ENCODE results near the gene TCF25. TPM values are rescaled to one million over a fixed set of nuclear protein-coding genes. Genes with fewer than 3 reads are reported as not detected.
A peak's percentile ranks its signal among the peaks of the same experiment; 100 is the strongest.
"Not testable (repeated sequence)": the region's sequence is repeated elsewhere in the genome, so short reads cannot be mapped to it uniquely, and the experiment has no call there.

TCF25 gene
- total RNA-seq, 4 donors from 2014 or later = 60.3 to 221 (median 126) TPM

GRCh38 chr16:89913408-89914387 lies 40.3 kb downstream of the TCF25 start:
- H3K9me3 ChIP-seq = no peaks in the 10 kb centered on the region
- DNase-seq = no peak
- intact Hi-C loops (cut with DNase I; ENCODE audit: low total_unique reads) = no loop called here
- no peak for TF ChIP-seq POLR2A (IDR thresholded peaks at IDR 0.05)
- TF ChIP-seq, protein P1, sequence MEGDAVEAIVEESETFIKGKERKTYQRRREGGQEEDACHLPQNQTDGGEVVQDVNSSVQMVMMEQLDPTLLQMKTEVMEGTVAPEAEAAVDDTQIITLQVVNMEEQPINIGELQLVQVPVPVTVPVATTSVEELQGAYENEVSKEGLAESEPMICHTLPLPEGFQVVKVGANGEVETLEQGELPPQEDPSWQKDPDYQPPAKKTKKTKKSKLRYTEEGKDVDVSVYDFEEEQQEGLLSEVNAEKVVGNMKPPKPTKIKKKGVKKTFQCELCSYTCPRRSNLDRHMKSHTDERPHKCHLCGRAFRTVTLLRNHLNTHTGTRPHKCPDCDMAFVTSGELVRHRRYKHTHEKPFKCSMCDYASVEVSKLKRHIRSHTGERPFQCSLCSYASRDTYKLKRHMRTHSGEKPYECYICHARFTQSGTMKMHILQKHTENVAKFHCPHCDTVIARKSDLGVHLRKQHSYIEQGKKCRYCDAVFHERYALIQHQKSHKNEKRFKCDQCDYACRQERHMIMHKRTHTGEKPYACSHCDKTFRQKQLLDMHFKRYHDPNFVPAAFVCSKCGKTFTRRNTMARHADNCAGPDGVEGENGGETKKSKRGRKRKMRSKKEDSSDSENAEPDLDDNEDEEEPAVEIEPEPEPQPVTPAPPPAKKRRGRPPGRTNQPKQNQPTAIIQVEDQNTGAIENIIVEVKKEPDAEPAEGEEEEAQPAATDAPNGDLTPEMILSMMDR (IDR thresholded peaks at IDR 0.05) = no peak
- H3K4me1 ChIP-seq = peaks cover 3 to 9% of the 10 kb centered on the region in 2 donors
- H3K27me3 ChIP-seq = no peaks in the 10 kb centered on the region
- H3K36me3 ChIP-seq = no peaks in the 10 kb centered on the region
- no peak overlapping the region for H3K4me3 ChIP-seq
- H3K27ac ChIP-seq = no peak overlapping the region

DNA sequence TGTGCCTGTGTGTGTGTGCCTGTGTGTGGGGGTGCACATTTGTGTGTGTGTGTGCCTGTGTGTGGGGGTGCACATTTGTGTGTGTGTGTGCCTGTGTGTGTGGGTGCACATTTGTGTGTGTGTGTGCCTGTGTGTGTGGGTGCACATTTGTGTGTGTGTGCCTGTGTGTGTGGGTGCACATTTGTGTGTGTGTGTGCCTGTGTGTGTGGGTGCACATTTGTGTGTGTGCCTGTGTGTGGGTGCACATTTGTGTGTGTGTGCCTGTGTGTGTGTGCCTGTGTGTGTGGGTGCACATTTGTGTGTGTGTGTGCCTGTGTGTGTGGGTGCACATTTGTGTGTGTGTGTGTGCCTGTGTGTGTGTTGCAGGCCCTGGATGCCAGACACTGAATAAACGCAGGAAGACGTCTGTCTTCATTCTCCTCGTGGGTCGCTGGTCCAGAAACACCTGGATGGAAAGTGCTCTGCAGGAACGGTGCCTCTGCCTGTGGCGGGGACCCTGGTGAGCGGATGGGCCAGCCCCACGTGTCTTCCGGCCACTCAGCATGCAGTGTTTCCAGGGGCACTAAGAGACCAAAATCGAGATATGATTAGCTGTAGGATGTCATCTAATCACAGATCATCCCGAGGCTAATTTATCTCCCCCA lies 41.4 kb downstream of the TCF25 start:
- H3K36me3 ChIP-seq; intact Hi-C loops (cut with DNase I; ENCODE audit: low total_unique reads): not testable (repeated sequence)
- peaks cover 3 to 12% of the 10 kb centered on the region in 2 donors for H3K4me1 ChIP-seq

DNA sequence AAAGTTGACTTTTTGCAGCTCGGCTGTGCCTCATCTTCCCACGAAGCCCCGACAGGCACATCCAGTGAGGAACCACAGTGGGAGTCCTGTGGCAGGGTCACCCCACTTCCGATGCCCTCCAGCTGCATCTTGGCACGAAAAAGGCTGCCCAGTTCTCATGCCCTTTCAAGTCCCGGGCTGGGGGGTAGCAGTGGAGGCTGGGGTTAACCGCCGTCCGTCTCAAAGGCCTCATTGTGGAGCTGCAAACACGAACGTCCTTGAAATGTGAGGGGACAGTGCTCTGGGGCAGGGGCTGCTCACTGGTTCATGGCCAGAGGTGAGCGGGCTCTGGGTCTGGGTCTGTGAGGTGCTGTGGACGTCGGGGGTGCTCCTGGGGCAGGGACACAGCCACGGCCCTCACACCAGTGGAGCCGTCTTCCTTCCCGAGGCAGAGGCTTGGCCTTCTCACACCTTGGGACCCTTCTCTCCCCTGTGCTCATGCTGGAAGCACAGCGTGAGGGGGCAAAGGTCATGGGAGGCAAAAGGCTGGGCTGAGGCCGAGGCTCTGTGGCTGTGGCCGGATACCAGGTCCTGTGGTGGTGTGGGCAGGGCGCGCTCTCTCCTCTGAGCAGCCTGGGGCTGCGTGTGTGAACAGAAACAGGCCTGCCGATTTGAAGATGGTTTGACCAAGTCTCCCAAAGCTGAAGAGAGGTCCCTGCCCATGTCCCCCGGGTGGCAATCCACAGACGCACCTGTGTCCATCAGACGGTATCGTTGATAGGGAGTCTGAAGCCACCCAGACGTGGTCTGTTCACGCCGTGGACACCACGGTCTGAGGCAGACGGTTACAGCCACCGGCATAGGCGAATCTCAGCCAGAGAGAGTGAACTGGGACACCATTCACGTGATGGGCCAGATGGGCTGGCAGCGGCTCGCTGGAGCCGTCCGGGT lies 42.2 kb downstream of the TCF25 start:
- Histone ChIP-seq H3K9me3 (no peaks in the 10 kb centered on the region), H3K27ac (no peak overlapping the region), H3K27me3 (no peaks in the 10 kb centered on the region), H3K4me3 (no peak overlapping the region), H3K4me1 (peaks cover 3 to 12% of the 10 kb centered on the region in 2 donors), H3K36me3 (no peaks in the 10 kb centered on the region)
- no peak for DNase-seq
- TF ChIP-seq, protein P1 (IDR thresholded peaks at IDR 0.05) = no peak
- intact Hi-C loops (cut with DNase I; ENCODE audit: low total_unique reads) = no loop called here

More for the DNA sequence above, 41.4 kb downstream of the TCF25 start:
- not testable (repeated sequence) for H3K9me3 ChIP-seq, DNase-seq, H3K4me3 ChIP-seq, H3K27ac ChIP-seq, H3K27me3 ChIP-seq

DNA sequence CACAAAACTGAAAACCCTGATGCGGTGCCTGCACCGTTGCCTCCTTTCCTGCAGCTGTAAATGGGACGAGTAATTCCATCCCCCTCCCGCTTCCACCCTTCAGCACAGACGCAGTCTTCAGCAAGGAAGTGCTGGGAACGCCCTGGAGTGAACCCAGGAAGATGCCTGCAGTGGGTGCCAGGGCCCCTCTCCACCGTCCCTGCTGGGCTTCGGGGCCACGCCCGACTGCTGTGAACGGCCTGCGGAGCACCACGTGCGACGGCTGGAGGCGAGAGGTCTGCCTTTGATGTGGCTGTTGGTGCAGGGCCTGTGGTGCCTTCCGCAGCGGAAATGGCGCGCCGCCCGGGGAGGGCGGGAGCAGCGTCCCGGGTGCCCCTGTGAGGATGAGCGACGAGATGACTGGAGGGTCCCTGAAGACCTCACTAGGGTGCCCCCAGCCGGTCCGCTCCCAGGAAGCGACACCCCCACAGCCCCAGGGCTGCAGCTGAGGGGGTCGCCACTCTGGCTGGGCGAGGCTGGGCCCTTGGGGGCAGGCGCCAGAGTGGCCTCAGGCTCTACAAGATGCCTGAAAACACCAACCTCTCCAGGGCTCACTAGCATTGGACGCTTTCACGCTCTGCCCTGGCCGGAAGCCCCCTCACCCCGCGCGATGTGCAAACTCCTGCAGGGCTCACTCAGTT lies 44.5 kb downstream of the TCF25 start:
- peak; percentile 56 to 60 for DNase-seq
- H3K36me3 ChIP-seq = no peaks in the 10 kb centered on the region
- peaks cover 3 to 24% of the 10 kb centered on the region in 2 donors for H3K4me1 ChIP-seq
- peak overlapping the region; percentile 15 to 26 for H3K4me3 ChIP-seq
- H3K27me3 ChIP-seq = no peaks in the 10 kb centered on the region
- no peaks in the 10 kb centered on the region for H3K9me3 ChIP-seq
- TF ChIP-seq, protein P1 (IDR thresholded peaks at IDR 0.05) = no peak
- peak in 1 of 2 donors; percentile 15 for TF ChIP-seq POLR2A (IDR thresholded peaks at IDR 0.05)
- H3K27ac ChIP-seq = no peak overlapping the region
- intact Hi-C loops (cut with DNase I; ENCODE audit: low total_unique reads) = no loop called here

Data from uterus (tissue), 4 donors.